CMK (cell line): ENCODE measurements around the gene DLG4.
"Not testable (repeated sequence)": the region's sequence is repeated elsewhere in the genome, so short reads cannot be mapped to it uniquely, and the experiment has no call there.

Source experiments
- DNase-seq: peaks from one replicate; pipeline ENCODE4 v3.0.0-alpha.2; 2010; ENCODE audit warnings: low read depth

DLG4 gene

GRCh38 chr17:7249214-7249613 lies 29.6 kb upstream of the DLG4 start:
- no peak for DNase-seq

- DNase-seq: no peak
These were observed 29.2 kb upstream of the DLG4 start for GRCh38 chr17:7248796-7249195.

GRCh38 chr17:7246779-7247178 lies 27.1 kb upstream of the DLG4 start:
- DNase-seq: no peak

- DNase-seq: not testable (repeated sequence)
These were observed 24.2 kb upstream of the DLG4 start for GRCh38 chr17:7243838-7244237.

- DNase-seq: no peak
These were observed 23.8 kb upstream of the DLG4 start for GRCh38 chr17:7243453-7243729.

GRCh38 chr17:7242717-7243452 lies 23.2 kb upstream of the DLG4 start:
- DNase-seq: no peak

GRCh38 chr17:7241783-7242716 lies 22.4 kb upstream of the DLG4 start, which contains the start of gene GABARAP:
Gene GABARAP (minus strand): TSS chr17:7242449. CDS start chr17:7242330, 119 bp downstream.
- DNase-seq: no peak

- DNase-seq: no peak
These were observed 21.6 kb upstream of the DLG4 start for GRCh38 chr17:7241090-7241733.

GRCh38 chr17:7240375-7240774 lies 20.7 kb upstream of the DLG4 start:
- no peak for DNase-seq

GRCh38 chr17:7239091-7240027 lies 19.7 kb upstream of the DLG4 start, which contains the start of gene PHF23:
Gene PHF23 (minus strand): TSS chr17:7239457. CDS start chr17:7239279, 178 bp downstream.
- peak; percentile 90 for DNase-seq

- DNase-seq: no peak
These were observed 18.9 kb upstream of the DLG4 start for GRCh38 chr17:7238420-7239090.

- DNase-seq: no peak
These were observed 18.3 kb upstream of the DLG4 start for GRCh38 chr17:7237761-7238419.

GRCh38 chr17:7237266-7237760 lies 17.7 kb upstream of the DLG4 start:
- DNase-seq: no peak

- no peak for DNase-seq
These were observed 17.2 kb upstream of the DLG4 start for GRCh38 chr17:7236808-7237207.

- DNase-seq: no peak
These were observed 16.3 kb upstream of the DLG4 start for GRCh38 chr17:7235693-7236665.

GRCh38 chr17:7234083-7234951 lies 14.7 kb upstream of the DLG4 start, which contains the start of gene DVL2:
Gene DVL2 (minus strand): TSS chr17:7234517. CDS start chr17:7234262, 255 bp downstream.
- DNase-seq: no peak

GRCh38 chr17:7233701-7234082 lies 14.1 kb upstream of the DLG4 start:
- DNase-seq: no peak

GRCh38 chr17:7232114-7232513 lies 12.5 kb upstream of the DLG4 start:
- DNase-seq: no peak
